Activated CD8-positive, alpha-beta T cell treated with anti-CD3 and anti-CD28 coated beads for 36 hours (primary cell): Measurements from ENCODE around the gene NOD1. TPM values are rescaled to one million over a fixed set of nuclear protein-coding genes. Genes with fewer than 3 reads are reported as not detected.

Experiments used
- ATAC-seq: fragments of 200-7000 bp; cut with Tn5 transposase; one replicate; pipeline ENCODE4 v1.10.0; 2021; ENCODE audit warnings: mild to moderate bottlenecking, moderate library complexity
- CTCF ChIA-PET: fragments of 350-600 bp; sonication (Branson Sonifier 250); formaldehyde crosslinking; loops from one replicate; lab custom pipeline; 2021; ENCODE audit warnings: antibody characterized with exemption; lab: Charles Lee
- POLR2A ChIA-PET: fragments of 350-600 bp; sonication (Branson Sonifier 250); formaldehyde crosslinking; loops from one replicate; lab custom pipeline; 2021; ENCODE audit warnings: antibody characterized with exemption; lab: Charles Lee
- DNase-seq: peaks from one replicate; pipeline ENCODE4 v3.0.0-alpha.2; 2020
- H3K27ac Mint-ChIP-seq: one replicate; pipeline ENCODE4 v1.8.0; 2021; ENCODE audit warnings: mild to moderate bottlenecking, mixed read lengths
- H3K27me3 Mint-ChIP-seq: one replicate; pipeline ENCODE4 v1.8.0; 2021; ENCODE audit warnings: mixed read lengths
- H3K36me3 Mint-ChIP-seq: one replicate; pipeline ENCODE4 v1.8.0; 2021; ENCODE audit warnings: low read depth, mixed read lengths
- H3K4me1 Mint-ChIP-seq: one replicate; pipeline ENCODE4 v1.8.0; 2021; ENCODE audit warnings: low read depth, mixed read lengths
- H3K4me3 Mint-ChIP-seq: one replicate; pipeline ENCODE4 v1.8.0; 2021; ENCODE audit warnings: mild to moderate bottlenecking, moderate library complexity, mixed read lengths
- H3K9me3 Mint-ChIP-seq: one replicate; pipeline ENCODE4 v1.8.0; 2021; ENCODE audit warnings: mixed read lengths
- intact Hi-C: fragments of 100-400 bp; cut with micrococcal nuclease; formaldehyde crosslinking; loops from one replicate; pipeline ENCODE4 v1.10.0; 2022
- total RNA-seq, 2 experiments: library from RNA; stranded (reverse); gene quantifications; one replicate each; pipeline ENCODE4 v1.2.3, GENCODE V29; 2021
- TF ChIP-seq, protein P1 (sequence below): fragments of 200-600 bp; IDR thresholded peaks from one replicate; pipeline ENCODE4 v1.8.0; 2022; ENCODE audit warnings: antibody characterized with exemption, mild to moderate bottlenecking

Gene NOD1
- total RNA-seq, 2 experiments from 2014 or later: 11.5 to 12.5 TPM

DNA sequence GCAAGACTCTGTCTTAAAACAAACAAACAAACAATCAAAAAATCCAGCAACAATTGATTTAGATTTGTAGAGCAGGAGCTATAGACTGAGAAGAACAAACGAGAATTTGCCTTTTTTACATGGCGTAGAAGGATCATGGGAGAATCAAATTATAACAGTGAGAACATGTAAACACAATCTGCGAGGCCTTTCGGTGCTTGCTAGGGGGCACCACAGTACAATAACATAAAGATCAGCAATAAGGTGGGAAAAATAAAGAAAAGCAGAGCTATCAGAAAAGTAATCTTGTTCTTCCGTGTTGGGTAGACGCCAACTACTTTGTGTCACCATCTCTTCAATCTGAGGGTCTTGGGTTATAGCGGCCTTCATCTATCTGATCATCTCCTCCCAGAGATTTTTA is 82.2 kb downstream of the NOD1 start:
- TF ChIP-seq, protein P1, sequence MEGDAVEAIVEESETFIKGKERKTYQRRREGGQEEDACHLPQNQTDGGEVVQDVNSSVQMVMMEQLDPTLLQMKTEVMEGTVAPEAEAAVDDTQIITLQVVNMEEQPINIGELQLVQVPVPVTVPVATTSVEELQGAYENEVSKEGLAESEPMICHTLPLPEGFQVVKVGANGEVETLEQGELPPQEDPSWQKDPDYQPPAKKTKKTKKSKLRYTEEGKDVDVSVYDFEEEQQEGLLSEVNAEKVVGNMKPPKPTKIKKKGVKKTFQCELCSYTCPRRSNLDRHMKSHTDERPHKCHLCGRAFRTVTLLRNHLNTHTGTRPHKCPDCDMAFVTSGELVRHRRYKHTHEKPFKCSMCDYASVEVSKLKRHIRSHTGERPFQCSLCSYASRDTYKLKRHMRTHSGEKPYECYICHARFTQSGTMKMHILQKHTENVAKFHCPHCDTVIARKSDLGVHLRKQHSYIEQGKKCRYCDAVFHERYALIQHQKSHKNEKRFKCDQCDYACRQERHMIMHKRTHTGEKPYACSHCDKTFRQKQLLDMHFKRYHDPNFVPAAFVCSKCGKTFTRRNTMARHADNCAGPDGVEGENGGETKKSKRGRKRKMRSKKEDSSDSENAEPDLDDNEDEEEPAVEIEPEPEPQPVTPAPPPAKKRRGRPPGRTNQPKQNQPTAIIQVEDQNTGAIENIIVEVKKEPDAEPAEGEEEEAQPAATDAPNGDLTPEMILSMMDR: no peak
- no peak for DNase-seq
- ATAC-seq: no peak
- no peaks in the 10 kb centered on the region for H3K4me1 Mint-ChIP-seq
- ChIA-PET POLR2A (interaction anchor here (0.9 to 1.0 kb wide), 2 partner anchors 12 to 82 kb away, joined by 3 to 4 read pairs; partner anchors contain the start of gene NOD1), CTCF (interaction anchor here (0.7 to 1.4 kb wide), 3 partner anchors 11 to 145 kb away, joined by 3 to 5 read pairs (median 3); no protein-coding TSS in a partner anchor)
- no peak overlapping the region for H3K4me3 Mint-ChIP-seq
- H3K27ac Mint-ChIP-seq: no peak overlapping the region
- no peaks in the 10 kb centered on the region for H3K36me3 Mint-ChIP-seq
- H3K27me3 Mint-ChIP-seq: no peaks in the 10 kb centered on the region
- H3K9me3 Mint-ChIP-seq: no peaks in the 10 kb centered on the region
- intact Hi-C loops: no loop called here

DNA sequence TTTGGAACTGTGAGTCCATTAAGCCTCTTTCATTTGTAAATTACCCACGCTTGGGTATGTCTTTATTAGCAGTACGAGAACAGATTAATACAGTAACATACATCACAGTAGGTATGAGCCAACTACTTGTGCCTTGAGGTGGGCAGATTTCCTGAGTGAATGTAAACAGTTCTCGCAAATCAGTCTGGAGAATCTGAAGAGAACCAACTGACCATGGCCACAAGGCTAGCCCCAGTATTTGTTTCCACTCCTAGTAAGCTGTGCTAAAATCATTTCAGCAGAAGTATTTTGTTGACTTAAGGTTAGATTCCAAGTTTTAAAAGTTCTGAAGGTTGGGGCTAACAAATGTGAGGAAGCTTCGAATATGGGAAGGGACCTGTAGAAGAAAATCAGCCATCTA is 82.9 kb downstream of the NOD1 start:
- no peaks in the 10 kb centered on the region for H3K4me1 Mint-ChIP-seq

DNA sequence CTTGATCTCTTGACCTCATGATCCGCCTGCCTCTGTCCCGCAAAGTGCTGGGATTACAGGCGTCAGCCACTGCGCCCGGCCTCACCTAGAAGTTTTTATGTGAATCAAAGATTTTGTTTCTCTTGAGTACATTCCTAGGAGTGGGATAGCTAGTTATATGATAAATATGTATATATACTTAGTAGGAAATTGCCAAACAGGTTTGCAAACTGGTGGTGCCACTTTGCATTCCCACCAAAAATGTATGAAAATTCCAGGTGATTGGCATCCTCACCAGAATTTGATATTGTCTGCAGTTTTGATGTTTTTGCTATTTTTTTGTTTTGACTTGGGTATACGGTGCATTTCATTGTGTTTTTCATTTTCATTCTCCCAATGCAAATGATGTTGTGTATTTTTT is 86.8 kb downstream of the NOD1 start:
- ChIA-PET CTCF (no interaction called here), POLR2A (no interaction called here)
- intact Hi-C loops: no loop called here
- H3K4me3 Mint-ChIP-seq: no peak overlapping the region
- no peak overlapping the region for H3K27ac Mint-ChIP-seq
- TF ChIP-seq, protein P1: no peak
- H3K9me3 Mint-ChIP-seq: no peaks in the 10 kb centered on the region
- H3K27me3 Mint-ChIP-seq: no peaks in the 10 kb centered on the region
- H3K4me1 Mint-ChIP-seq: no peaks in the 10 kb centered on the region
- no peaks in the 10 kb centered on the region for H3K36me3 Mint-ChIP-seq
- DNase-seq: no peak
- ATAC-seq: no peak

More for the DNA sequence above, 82.9 kb downstream of the NOD1 start:
- CTCF ChIA-PET: interaction anchor here (0.8 to 1.4 kb wide), 2 partner anchors 12 to 145 kb away, joined by 3 to 5 read pairs; no protein-coding TSS in a partner anchor
- TF ChIP-seq, protein P1: no peak
- DNase-seq (no peak), ATAC-seq (no peak)
- Mint-ChIP-seq H3K27ac (no peak overlapping the region), H3K36me3 (no peaks in the 10 kb centered on the region), H3K4me3 (no peak overlapping the region), H3K9me3 (no peaks in the 10 kb centered on the region), H3K27me3 (no peaks in the 10 kb centered on the region)
- POLR2A ChIA-PET: interaction anchor here (1.0 kb wide), 1 partner anchor 12 kb away, joined by 4 read pairs; no protein-coding TSS in a partner anchor
- intact Hi-C loops: no loop called here

DNA sequence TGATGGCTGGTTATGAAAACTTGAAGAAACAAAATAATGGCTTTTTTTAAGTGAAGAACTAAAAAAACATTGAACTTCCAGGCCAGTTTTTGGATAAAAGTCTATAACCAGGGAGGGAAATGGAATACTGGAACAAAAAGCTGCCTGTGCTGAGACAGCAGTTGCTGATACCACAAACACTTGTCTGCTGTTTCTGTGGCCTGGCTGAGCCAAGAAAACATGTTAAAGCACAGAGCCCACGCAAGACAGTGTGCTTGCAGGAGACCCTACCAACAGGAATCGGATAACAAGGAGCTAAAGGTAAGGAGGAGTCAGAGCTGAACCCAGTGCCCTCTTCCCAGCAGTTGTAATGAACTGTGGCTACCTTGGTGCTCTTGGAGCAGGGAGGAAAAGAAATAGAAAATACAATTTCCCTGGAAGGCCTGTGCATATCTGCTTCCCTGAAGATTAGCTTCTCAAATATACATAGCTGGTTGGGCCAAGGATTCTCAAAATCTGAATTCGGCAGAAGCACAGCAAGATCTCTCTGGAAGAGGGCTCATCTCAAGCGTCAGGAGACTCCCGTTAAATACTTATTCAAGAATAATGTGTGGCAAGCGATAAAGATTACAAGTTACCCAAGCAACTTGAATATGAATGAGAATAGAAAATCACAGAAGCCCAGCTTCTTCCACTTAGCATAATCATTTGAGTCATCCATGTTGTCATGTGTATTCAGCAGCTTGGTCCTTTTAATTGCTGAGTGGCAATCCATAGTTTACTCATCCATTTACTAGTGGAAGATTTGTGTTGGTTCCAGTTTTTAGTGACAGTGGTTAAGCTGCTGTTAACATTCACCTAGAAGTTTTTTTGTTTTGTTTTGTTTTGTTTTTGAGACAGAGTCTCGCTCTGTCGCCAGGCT is 87.6 kb downstream of the NOD1 start:
- TF ChIP-seq, protein P1: no peak
- ChIA-PET CTCF (no interaction called here), POLR2A (no interaction called here)
- Mint-ChIP-seq H3K4me3 (no peak overlapping the region), H3K4me1 (no peaks in the 10 kb centered on the region), H3K9me3 (no peaks in the 10 kb centered on the region), H3K36me3 (no peaks in the 10 kb centered on the region), H3K27me3 (no peaks in the 10 kb centered on the region), H3K27ac (no peak overlapping the region)
- DNase-seq (no peak), ATAC-seq (no peak)
- intact Hi-C loops: no loop called here

DNA sequence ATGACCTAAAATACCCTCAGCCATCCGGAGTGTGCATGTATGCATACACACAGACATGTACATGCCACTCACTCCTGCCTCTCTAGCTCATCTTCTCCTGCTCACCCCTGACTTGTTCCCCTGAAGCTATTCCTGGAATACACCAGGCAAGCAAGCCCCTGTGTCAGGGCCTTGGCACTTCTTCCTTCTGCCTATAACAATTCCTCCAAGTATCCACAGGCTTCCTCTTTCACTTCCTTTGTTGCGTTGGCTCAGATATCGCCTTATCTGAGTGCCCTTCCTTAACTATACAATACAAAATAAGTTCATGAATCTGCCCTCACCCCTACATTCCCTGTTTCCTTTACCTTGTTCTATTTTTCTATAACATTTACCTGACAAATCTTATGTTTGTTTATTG is 88.8 kb downstream of the NOD1 start:
- TF ChIP-seq, protein P1: no peak
- no peak overlapping the region for H3K4me3 Mint-ChIP-seq
- DNase-seq (no peak), ATAC-seq (no peak)
- ChIA-PET POLR2A (no interaction called here), CTCF (no interaction called here)
- no peaks in the 10 kb centered on the region for H3K4me1 Mint-ChIP-seq
- H3K27ac Mint-ChIP-seq: no peak overlapping the region
- intact Hi-C loops: no loop called here
- H3K27me3 Mint-ChIP-seq: no peaks in the 10 kb centered on the region
- no peaks in the 10 kb centered on the region for H3K9me3 Mint-ChIP-seq
- no peaks in the 10 kb centered on the region for H3K36me3 Mint-ChIP-seq
